HepG2 (cell line): ENCODE results near the gene MPV17L2. TPM values are rescaled to one million over a fixed set of nuclear protein-coding genes. Genes with fewer than 3 reads are reported as not detected.
A peak's percentile ranks its signal among the peaks of the same experiment; 100 is the strongest.

Source experiments
- AKAP8 ChIP-seq: sonication (generic); formaldehyde crosslinking; IDR thresholded peaks from 2 replicates; pipeline ENCODE4 v1.5.1; 2020; ENCODE audit warnings: mild to moderate bottlenecking, missing genetic modification reagents
- ETV6 ChIP-seq: sonication (generic); formaldehyde crosslinking; conservative IDR thresholded peaks from 2 replicates; pipeline ENCODE4 v1.4.0; 2020; ENCODE audit warnings: missing genetic modification reagents
- FOXA3 ChIP-seq: IDR thresholded peaks from 2 replicates; pipeline ENCODE4 v1.6.1; 2016; ENCODE audit warnings: missing genetic modification reagents, missing compliant biosample characterization
- GZF1 ChIP-seq: sonication (generic); formaldehyde crosslinking; IDR thresholded peaks from 2 replicates; pipeline ENCODE4 v1.5.1; 2020; ENCODE audit warnings: mild to moderate bottlenecking, missing genetic modification reagents
- HDAC1 ChIP-seq: sonication (generic); formaldehyde crosslinking; IDR thresholded peaks from 2 replicates; pipeline ENCODE4 v1.5.1; 2020; ENCODE audit warnings: mild to moderate bottlenecking, missing genetic modification reagents
- NR2F6 ChIP-seq, 2 experiments: IDR thresholded peaks; 2 replicates each; pipeline ENCODE4 v1.6.1; 2016; ENCODE audit warnings: antibody characterized with exemption in 1 of 2, mild to moderate bottlenecking in 1 of 2
- TEAD2 ChIP-seq: sonication (generic); formaldehyde crosslinking; IDR thresholded peaks from 2 replicates; pipeline ENCODE4 v1.9.0; 2021; ENCODE audit warnings: missing genetic modification reagents
- ZFY ChIP-seq: sonication (generic); formaldehyde crosslinking; IDR thresholded peaks from 2 replicates; pipeline ENCODE4 v1.4.0; 2020; ENCODE audit warnings: missing genetic modification reagents
- ZNF138 ChIP-seq: sonication (generic); formaldehyde crosslinking; IDR thresholded peaks from 2 replicates; pipeline ENCODE4 v1.5.0; 2020; ENCODE audit warnings: mild to moderate bottlenecking, low read depth, missing genetic modification reagents
- ZNF263 ChIP-seq: sonication (generic); formaldehyde crosslinking; IDR thresholded peaks from 2 replicates; pipeline ENCODE4 v1.4.0; 2020; ENCODE audit warnings: missing genetic modification reagents
- ZNF34 ChIP-seq: sonication (generic); formaldehyde crosslinking; IDR thresholded peaks from 2 replicates; pipeline ENCODE4 v1.4.0; 2020; ENCODE audit warnings: mild to moderate bottlenecking, missing genetic modification reagents, borderline replicate concordance
- ZNF446 ChIP-seq: sonication (generic); formaldehyde crosslinking; IDR thresholded peaks from 2 replicates; pipeline ENCODE4 v1.5.0; 2020; ENCODE audit warnings: mild to moderate bottlenecking, missing genetic modification reagents
- ZNF563 ChIP-seq: sonication (generic); formaldehyde crosslinking; IDR thresholded peaks from 2 replicates; pipeline ENCODE4 v1.8.0; 2022; ENCODE audit warnings: mild to moderate bottlenecking, moderate library complexity, missing genetic modification reagents
- ZNF772 ChIP-seq: sonication (generic); formaldehyde crosslinking; IDR thresholded peaks from 2 replicates; pipeline ENCODE4 v1.5.0; 2020; ENCODE audit warnings: mild to moderate bottlenecking, missing genetic modification reagents
- polyA plus RNA-seq, 8 experiments: library from polyadenylated mRNA; depleted of rRNA in 3 of 8; stranded (reverse) in 7 of 8; unstranded in 1 of 8; fragments of >200 nt; fragmentation: Illumina TruSeq in 4 of 8; extraction: Trizol in 4 of 8; gene quantifications; 2 replicates each; pipeline versions ENCODE4 v1.2.1 to v1.2.3, GENCODE V29; 2011 to 2016; ENCODE audit warnings: low read depth in 4 of 8, missing spikeins in 1 of 8, mixed read lengths in 1 of 8; ENCODE audit not compliant: insufficient read depth in 1 of 8
- total RNA-seq, 5 experiments: library from RNA; depleted of rRNA; stranded (reverse); fragments of >200 nt; fragmentation: Illumina TruSeq; extraction: Trizol; gene quantifications; 2 replicates each; pipeline ENCODE4 v1.2.3, GENCODE V29; 2016; ENCODE audit warnings: low read depth in 1 of 5
- TF ChIP-seq, protein P1 (sequence below): sonication (generic); formaldehyde crosslinking; IDR thresholded peaks from 2 replicates; pipeline ENCODE4 v1.4.0; 2020; ENCODE audit warnings: low read depth, mild to moderate bottlenecking, missing genetic modification reagents
- TF ChIP-seq, protein P2 (sequence below): fragments of 450-650 bp; IDR thresholded peaks from 2 replicates; pipeline ENCODE4 v1.6.1; 2017
- TF ChIP-seq, protein P3 (sequence below), 2 experiments: sonication (generic) in 1 of 2; formaldehyde crosslinking in 1 of 2; IDR thresholded peaks; 2 replicates each; pipeline versions ENCODE4 v1.4.0 to v1.6.1; 2018 to 2020; ENCODE audit warnings: missing genetic modification reagents in 2 of 2, borderline replicate concordance in 1 of 2, low read depth in 1 of 2, mild to moderate bottlenecking in 1 of 2, missing biosample characterization in 1 of 2
- TF ChIP-seq, protein P4 (sequence below): sonication (generic); formaldehyde crosslinking; conservative IDR thresholded peaks from 2 replicates; pipeline ENCODE4 v1.4.0; 2020; ENCODE audit warnings: missing genetic modification reagents
- TF ChIP-seq, protein P5 (sequence below): sonication (generic); formaldehyde crosslinking; IDR thresholded peaks from 2 replicates; pipeline ENCODE4 v1.8.1; 2023; ENCODE audit warnings: mild to moderate bottlenecking, missing genetic modification reagents

The MPV17L2 gene
- total and polyA plus RNA-seq, 2 of the 13 experiments (the other 11 are each of a cell fraction or from before 2014, with no cell fraction given): 13.6 to 16.7 TPM

DNA sequence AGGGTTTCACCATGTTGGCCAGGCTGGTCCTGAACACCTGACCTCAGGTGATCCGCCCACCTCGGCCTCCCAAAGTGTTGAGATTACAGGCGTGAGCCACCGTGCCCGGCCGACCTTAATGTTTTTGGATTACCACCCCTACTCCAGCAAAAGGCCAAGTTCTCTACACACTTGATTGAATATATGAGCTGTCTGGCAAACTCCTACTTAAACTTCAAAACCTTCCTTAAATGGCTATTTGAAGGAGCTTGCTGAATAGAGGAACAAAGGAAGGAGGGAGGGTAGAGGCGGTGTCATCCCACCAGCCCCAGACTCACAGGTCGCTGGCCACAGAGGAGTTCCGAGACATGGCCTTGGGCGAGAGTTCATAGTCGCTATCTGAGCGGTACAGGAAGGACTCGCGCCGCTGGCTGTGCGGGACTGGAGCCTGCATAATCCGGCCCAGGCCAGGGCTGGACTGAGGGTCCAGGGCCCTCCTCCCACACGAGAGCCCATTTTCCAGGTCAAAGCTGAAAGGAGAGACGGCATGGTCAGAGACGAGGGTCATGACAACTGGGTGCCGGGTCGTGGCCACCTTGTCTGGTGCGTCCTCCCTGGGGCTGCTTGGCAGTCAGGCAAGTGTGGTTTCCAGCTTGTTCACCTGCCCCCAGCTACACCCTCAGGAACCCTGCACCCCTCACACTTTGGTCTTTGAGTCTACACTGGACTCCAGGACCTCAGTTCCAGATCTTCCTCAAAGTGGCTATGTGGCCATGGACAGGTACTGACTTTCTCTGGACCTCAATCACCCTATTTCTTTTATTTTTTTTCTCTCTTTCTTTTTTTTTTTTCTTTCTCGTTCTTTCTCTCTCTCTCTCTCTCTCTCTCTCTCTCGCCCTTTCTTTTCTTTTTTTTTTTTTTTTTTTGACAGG is 29.1 kb downstream of the MPV17L2 start (continued):
- TF ChIP-seq, protein P1, sequence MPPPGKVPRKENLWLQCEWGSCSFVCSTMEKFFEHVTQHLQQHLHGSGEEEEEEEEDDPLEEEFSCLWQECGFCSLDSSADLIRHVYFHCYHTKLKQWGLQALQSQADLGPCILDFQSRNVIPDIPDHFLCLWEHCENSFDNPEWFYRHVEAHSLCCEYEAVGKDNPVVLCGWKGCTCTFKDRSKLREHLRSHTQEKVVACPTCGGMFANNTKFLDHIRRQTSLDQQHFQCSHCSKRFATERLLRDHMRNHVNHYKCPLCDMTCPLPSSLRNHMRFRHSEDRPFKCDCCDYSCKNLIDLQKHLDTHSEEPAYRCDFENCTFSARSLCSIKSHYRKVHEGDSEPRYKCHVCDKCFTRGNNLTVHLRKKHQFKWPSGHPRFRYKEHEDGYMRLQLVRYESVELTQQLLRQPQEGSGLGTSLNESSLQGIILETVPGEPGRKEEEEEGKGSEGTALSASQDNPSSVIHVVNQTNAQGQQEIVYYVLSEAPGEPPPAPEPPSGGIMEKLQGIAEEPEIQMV (CRISPR knock-in tag): no peak
- TF ChIP-seq AKAP8 (CRISPR knock-in tag) (peak; percentile 51; the same call in 1 of the 2 replicates), FOXA3 (CRISPR knock-in tag) (0 out of 2 replicates have a peak, but pooled peaks have one; percentile 15), GZF1 (CRISPR knock-in tag) (no peak), HDAC1 (CRISPR knock-in tag) (no peak), ZNF34 (no peak), TEAD2 (no peak), ZNF772 (CRISPR knock-in tag) (no peak), NR2F6 (IDR thresholded peaks at IDR 0.05) (no peak), NR2F6 (CRISPR knock-in tag; IDR thresholded peaks at IDR 0.05) (0 out of 2 replicates have a peak, but pooled peaks have one; percentile 42), ZNF446 (no peak), ZNF563 (CRISPR knock-in tag) (no peak), ZNF263 (0 out of 2 replicates have a peak, but pooled peaks have one; percentile 42), ZFY (CRISPR knock-in tag) (peak; percentile 41; the same call in 1 of the 2 replicates), ZNF138 (CRISPR knock-in tag) (no peak), ETV6 (CRISPR knock-in tag) (no peak)
- TF ChIP-seq, protein P2, sequence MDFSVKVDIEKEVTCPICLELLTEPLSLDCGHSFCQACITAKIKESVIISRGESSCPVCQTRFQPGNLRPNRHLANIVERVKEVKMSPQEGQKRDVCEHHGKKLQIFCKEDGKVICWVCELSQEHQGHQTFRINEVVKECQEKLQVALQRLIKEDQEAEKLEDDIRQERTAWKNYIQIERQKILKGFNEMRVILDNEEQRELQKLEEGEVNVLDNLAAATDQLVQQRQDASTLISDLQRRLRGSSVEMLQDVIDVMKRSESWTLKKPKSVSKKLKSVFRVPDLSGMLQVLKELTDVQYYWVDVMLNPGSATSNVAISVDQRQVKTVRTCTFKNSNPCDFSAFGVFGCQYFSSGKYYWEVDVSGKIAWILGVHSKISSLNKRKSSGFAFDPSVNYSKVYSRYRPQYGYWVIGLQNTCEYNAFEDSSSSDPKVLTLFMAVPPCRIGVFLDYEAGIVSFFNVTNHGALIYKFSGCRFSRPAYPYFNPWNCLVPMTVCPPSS: no peak
- TF ChIP-seq, protein P3, sequence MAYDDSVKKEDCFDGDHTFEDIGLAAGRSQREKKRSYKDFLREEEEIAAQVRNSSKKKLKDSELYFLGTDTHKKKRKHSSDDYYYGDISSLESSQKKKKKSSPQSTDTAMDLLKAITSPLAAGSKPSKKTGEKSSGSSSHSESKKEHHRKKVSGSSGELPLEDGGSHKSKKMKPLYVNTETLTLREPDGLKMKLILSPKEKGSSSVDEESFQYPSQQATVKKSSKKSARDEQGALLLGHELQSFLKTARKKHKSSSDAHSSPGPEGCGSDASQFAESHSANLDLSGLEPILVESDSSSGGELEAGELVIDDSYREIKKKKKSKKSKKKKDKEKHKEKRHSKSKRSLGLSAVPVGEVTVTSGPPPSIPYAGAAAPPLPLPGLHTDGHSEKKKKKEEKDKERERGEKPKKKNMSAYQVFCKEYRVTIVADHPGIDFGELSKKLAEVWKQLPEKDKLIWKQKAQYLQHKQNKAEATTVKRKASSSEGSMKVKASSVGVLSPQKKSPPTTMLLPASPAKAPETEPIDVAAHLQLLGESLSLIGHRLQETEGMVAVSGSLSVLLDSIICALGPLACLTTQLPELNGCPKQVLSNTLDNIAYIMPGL (CRISPR knock-in tag; IDR thresholded peaks at IDR 0.05; ENCODE audit: borderline replicate concordance in 1 of 2, low read depth in 1 of 2): no peak
- TF ChIP-seq, protein P4, sequence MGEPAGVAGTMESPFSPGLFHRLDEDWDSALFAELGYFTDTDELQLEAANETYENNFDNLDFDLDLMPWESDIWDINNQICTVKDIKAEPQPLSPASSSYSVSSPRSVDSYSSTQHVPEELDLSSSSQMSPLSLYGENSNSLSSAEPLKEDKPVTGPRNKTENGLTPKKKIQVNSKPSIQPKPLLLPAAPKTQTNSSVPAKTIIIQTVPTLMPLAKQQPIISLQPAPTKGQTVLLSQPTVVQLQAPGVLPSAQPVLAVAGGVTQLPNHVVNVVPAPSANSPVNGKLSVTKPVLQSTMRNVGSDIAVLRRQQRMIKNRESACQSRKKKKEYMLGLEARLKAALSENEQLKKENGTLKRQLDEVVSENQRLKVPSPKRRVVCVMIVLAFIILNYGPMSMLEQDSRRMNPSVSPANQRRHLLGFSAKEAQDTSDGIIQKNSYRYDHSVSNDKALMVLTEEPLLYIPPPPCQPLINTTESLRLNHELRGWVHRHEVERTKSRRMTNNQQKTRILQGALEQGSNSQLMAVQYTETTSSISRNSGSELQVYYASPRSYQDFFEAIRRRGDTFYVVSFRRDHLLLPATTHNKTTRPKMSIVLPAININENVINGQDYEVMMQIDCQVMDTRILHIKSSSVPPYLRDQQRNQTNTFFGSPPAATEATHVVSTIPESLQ: no peak
- TF ChIP-seq, protein P5, sequence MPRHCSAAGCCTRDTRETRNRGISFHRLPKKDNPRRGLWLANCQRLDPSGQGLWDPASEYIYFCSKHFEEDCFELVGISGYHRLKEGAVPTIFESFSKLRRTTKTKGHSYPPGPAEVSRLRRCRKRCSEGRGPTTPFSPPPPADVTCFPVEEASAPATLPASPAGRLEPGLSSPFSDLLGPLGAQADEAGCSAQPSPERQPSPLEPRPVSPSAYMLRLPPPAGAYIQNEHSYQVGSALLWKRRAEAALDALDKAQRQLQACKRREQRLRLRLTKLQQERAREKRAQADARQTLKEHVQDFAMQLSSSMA: no peak
